Large intestine (tissue), 3 donors: ENCODE data around the gene SGCA. TPM values are rescaled to one million over a fixed set of nuclear protein-coding genes. Genes with fewer than 3 reads are reported as not detected.

Experiments
- DNase-seq, 2 donors: peaks; one replicate each; pipeline versions ENCODE4 v3.0.0 to v3.0.0-alpha.2; 2013
- H3K27ac ChIP-seq: one replicate; pipeline ENCODE4 v1.5.1; 2013; ENCODE audit warnings: low read length
- H3K27me3 ChIP-seq: 2 replicates; pipeline ENCODE4 v1.6.1; 2013; ENCODE audit warnings: low read length; ENCODE audit not compliant: control insufficient read depth, insufficient read depth
- H3K36me3 ChIP-seq: 2 replicates; pipeline ENCODE4 v1.6.1; 2013; ENCODE audit warnings: low read length; ENCODE audit not compliant: control insufficient read depth, insufficient read depth
- H3K4me1 ChIP-seq: one replicate; pipeline ENCODE4 v1.6.1; 2013; ENCODE audit warnings: low read length; ENCODE audit not compliant: control insufficient read depth, insufficient read depth
- H3K4me3 ChIP-seq: one replicate; pipeline ENCODE4 v1.5.1; 2013; ENCODE audit warnings: low read length
- H3K9me3 ChIP-seq: one replicate; pipeline ENCODE4 v1.6.1; 2013; ENCODE audit warnings: mild to moderate bottlenecking, low read depth, low read length, moderate library complexity; ENCODE audit not compliant: control insufficient read depth
- WGBS: methylation state at CpG from one replicate; pipeline ENCODE4 v1.1.5; 2013; ENCODE audit warnings: low lambda C conversion rate; ENCODE audit not compliant: insufficient coverage; 5-methylcytosine and 5-hydroxymethylcytosine counted together
- polyA plus RNA-seq: library from polyadenylated mRNA; unstranded; fragments of 120-200 nt; gene quantifications from one replicate; pipeline ENCODE4 v1.2.1, GENCODE V29; 2013

SGCA gene
- polyA plus RNA-seq, 1 donor: 1.2 TPM

- no peak overlapping the region for H3K4me3 ChIP-seq
- no peaks in the 10 kb centered on the region for H3K36me3 ChIP-seq
- DNase-seq: no peak
- H3K4me1 ChIP-seq: peaks cover 34% of the 10 kb centered on the region
- no peaks in the 10 kb centered on the region for H3K9me3 ChIP-seq
- no peak overlapping the region for H3K27ac ChIP-seq
- no peaks in the 10 kb centered on the region for H3K27me3 ChIP-seq
- WGBS: no CpG with 5 or more reads among the region's 20 CpGs
Observed at GRCh38 chr17:50176559-50177357, 11.0 kb downstream of the SGCA start.

- DNase-seq: no peak
- Histone ChIP-seq H3K9me3 (no peaks in the 10 kb centered on the region), H3K4me3 (no peak overlapping the region), H3K36me3 (no peaks in the 10 kb centered on the region), H3K4me1 (peaks cover 34% of the 10 kb centered on the region), H3K27ac (peak overlapping the region; percentile 44), H3K27me3 (no peaks in the 10 kb centered on the region)
- WGBS: no CpG with 5 or more reads among the region's 10 CpGs
Observed at GRCh38 chr17:50177476-50177875, 11.7 kb downstream of the SGCA start.

- Histone ChIP-seq H3K4me1 (peaks cover 34% of the 10 kb centered on the region), H3K36me3 (no peaks in the 10 kb centered on the region), H3K27ac (peak overlapping the region; percentile 44), H3K27me3 (no peaks in the 10 kb centered on the region), H3K4me3 (peak overlapping the region; percentile 1), H3K9me3 (no peaks in the 10 kb centered on the region)
- WGBS: no CpG with 5 or more reads among the region's 22 CpGs
- peak; percentile 90 to 95 for DNase-seq
Observed at GRCh38 chr17:50177983-50178834, 12.4 kb downstream of the SGCA start.

GRCh38 chr17:50180111-50180510 lies 14.3 kb downstream of the SGCA start:
- DNase-seq: no peak
- no peak overlapping the region for H3K4me3 ChIP-seq
- H3K4me1 ChIP-seq: peaks cover 32% of the 10 kb centered on the region
- no peaks in the 10 kb centered on the region for H3K27me3 ChIP-seq
- no peak overlapping the region for H3K27ac ChIP-seq
- no peaks in the 10 kb centered on the region for H3K36me3 ChIP-seq
- peaks cover 1% of the 10 kb centered on the region for H3K9me3 ChIP-seq
- 100% methylated on average over 1 of the region's 4 CpGs for WGBS

GRCh38 chr17:50180620-50181019 lies 14.8 kb downstream of the SGCA start:
- Histone ChIP-seq H3K4me1 (peaks cover 27% of the 10 kb centered on the region), H3K27ac (no peak overlapping the region), H3K9me3 (peaks cover 4% of the 10 kb centered on the region), H3K27me3 (no peaks in the 10 kb centered on the region), H3K36me3 (peaks cover 2% of the 10 kb centered on the region), H3K4me3 (no peak overlapping the region)
- no peak for DNase-seq
- no CpG with 5 or more reads among the region's 12 CpGs for WGBS

GRCh38 chr17:50181144-50181543 lies 15.3 kb downstream of the SGCA start:
- H3K27me3 ChIP-seq: no peaks in the 10 kb centered on the region
- no peak overlapping the region for H3K4me3 ChIP-seq
- no peak for DNase-seq
- H3K4me1 ChIP-seq: peaks cover 22% of the 10 kb centered on the region
- H3K27ac ChIP-seq: no peak overlapping the region
- peaks cover 7% of the 10 kb centered on the region for H3K36me3 ChIP-seq
- H3K9me3 ChIP-seq: peaks cover 4% of the 10 kb centered on the region
- WGBS: no CpG with 5 or more reads among the region's 13 CpGs

GRCh38 chr17:50181591-50182560 lies 16.1 kb downstream of the SGCA start:
- Histone ChIP-seq H3K4me1 (peaks cover 18% of the 10 kb centered on the region), H3K27ac (no peak overlapping the region), H3K27me3 (no peaks in the 10 kb centered on the region), H3K4me3 (no peak overlapping the region), H3K36me3 (peaks cover 14% of the 10 kb centered on the region), H3K9me3 (peaks cover 4% of the 10 kb centered on the region)
- no peak for DNase-seq
- WGBS: 90% methylated on average over 2 of the region's 12 CpGs

- Histone ChIP-seq H3K9me3 (peaks cover 4% of the 10 kb centered on the region), H3K4me3 (no peak overlapping the region), H3K36me3 (peaks cover 24% of the 10 kb centered on the region), H3K4me1 (peaks cover 10% of the 10 kb centered on the region), H3K27me3 (no peaks in the 10 kb centered on the region), H3K27ac (no peak overlapping the region)
- WGBS: 90% methylated on average over 4 of the region's 18 CpGs
- no peak for DNase-seq
Observed at GRCh38 chr17:50182783-50183420, 17.1 kb downstream of the SGCA start.

- Histone ChIP-seq H3K27me3 (no peaks in the 10 kb centered on the region), H3K9me3 (peaks cover 4% of the 10 kb centered on the region), H3K36me3 (peaks cover 30% of the 10 kb centered on the region), H3K4me3 (no peak overlapping the region), H3K4me1 (peaks cover 4% of the 10 kb centered on the region), H3K27ac (no peak overlapping the region)
- 80% methylated on average over 2 of the region's 12 CpGs for WGBS
- DNase-seq: no peak
Observed at GRCh38 chr17:50183421-50183994, 17.7 kb downstream of the SGCA start.
